Kidney epithelial cell (primary cell): ENCODE data around the gene BCAS3. TPM values are rescaled to one million over a fixed set of nuclear protein-coding genes. Genes with fewer than 3 reads are reported as not detected.

Source experiments
- DNase-seq: peaks from one replicate; pipeline ENCODE4 v3.0.0-alpha.2; 2010; ENCODE audit warnings: low read depth
- H3K27me3 ChIP-seq: 2 replicates; pipeline ENCODE4 v1.6.0; 2011; ENCODE audit warnings: low read length; ENCODE audit not compliant: control insufficient read depth, insufficient read depth
- H3K36me3 ChIP-seq: 2 replicates; pipeline ENCODE4 v1.5.1; 2011; ENCODE audit warnings: low read length; ENCODE audit not compliant: control insufficient read depth, insufficient read depth
- H3K4me3 ChIP-seq: 2 replicates; pipeline ENCODE4 v1.5.1; 2011; ENCODE audit warnings: low read depth, mild to moderate bottlenecking, control low read depth, low read length
- CTCF ChIP-seq: IDR thresholded peaks from 2 replicates; pipeline ENCODE4 v1.5.1; 2011; ENCODE audit warnings: mild to moderate bottlenecking, moderate library complexity, low read length, control low read depth, inconsistent platforms; ENCODE audit not compliant: insufficient read depth, poor library complexity, severe bottlenecking
- total RNA-seq: library from RNA; depleted of rRNA; stranded (reverse); fragments of >200 nt; gene quantifications from 2 replicates; pipeline ENCODE4 v1.2.3, GENCODE V29; 2015

Gene BCAS3
- total RNA-seq, 1 donor from 2014 or later: 26.7 TPM

- no peak for DNase-seq
- Histone ChIP-seq H3K27me3 (no peaks in the 10 kb centered on the region), H3K4me3 (no peak overlapping the region), H3K36me3 (no peaks in the 10 kb centered on the region)
- TF ChIP-seq CTCF: no peak
These were observed 409.4 kb downstream of the BCAS3 start for GRCh38 chr17:61087024-61087423.

GRCh38 chr17:61088556-61088955 lies 410.9 kb downstream of the BCAS3 start:
- Histone ChIP-seq H3K27me3 (no peaks in the 10 kb centered on the region), H3K36me3 (no peaks in the 10 kb centered on the region), H3K4me3 (no peak overlapping the region)
- no peak for TF ChIP-seq CTCF
- DNase-seq: no peak

DNA sequence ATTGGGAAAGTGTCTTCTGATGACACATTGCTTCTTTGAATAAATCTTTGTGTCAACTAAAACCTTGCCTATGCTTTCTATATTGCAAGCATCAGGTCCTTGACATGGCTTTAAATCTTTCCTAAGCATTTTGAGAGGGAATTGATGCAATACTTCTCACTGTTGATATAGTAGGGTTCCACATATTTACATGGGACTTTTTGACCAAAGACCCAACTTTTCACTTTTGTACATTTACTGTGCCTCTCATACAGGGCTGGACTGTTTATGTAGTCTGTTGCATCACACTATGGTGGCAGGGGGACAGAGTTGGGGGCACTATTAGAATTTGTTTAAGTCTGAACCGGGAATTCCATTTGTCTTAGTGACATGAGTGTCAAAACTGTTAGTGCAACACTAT lies 413.4 kb downstream of the BCAS3 start:
- H3K4me3 ChIP-seq: no peak overlapping the region
- H3K27me3 ChIP-seq: no peaks in the 10 kb centered on the region
- DNase-seq: no peak
- H3K36me3 ChIP-seq: no peaks in the 10 kb centered on the region
- no peak for TF ChIP-seq CTCF

- TF ChIP-seq CTCF: no peak
- Histone ChIP-seq H3K4me3 (no peak overlapping the region), H3K36me3 (no peaks in the 10 kb centered on the region), H3K27me3 (no peaks in the 10 kb centered on the region)
- DNase-seq: no peak
These were observed 420.1 kb downstream of the BCAS3 start for GRCh38 chr17:61097781-61098180.

DNA sequence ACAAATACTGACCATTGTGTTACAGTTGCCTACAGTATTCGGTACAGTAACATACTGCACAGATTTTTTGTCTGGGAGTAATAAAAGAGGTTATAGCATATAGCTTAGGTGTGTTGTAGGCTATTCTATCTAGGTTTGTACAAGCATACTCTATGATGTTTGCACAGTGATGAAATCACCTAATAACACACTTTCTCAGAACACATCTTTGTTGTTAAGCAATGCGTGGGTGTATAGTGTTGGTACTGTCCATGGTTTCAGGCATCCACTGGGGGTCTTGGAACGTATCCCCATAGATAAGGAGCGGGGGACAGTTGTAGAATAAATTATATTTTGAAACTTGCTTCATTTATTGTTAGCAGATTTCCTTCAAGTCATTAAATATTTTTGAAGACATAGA lies 428.7 kb downstream of the BCAS3 start:
- H3K27me3 ChIP-seq: no peaks in the 10 kb centered on the region

DNA sequence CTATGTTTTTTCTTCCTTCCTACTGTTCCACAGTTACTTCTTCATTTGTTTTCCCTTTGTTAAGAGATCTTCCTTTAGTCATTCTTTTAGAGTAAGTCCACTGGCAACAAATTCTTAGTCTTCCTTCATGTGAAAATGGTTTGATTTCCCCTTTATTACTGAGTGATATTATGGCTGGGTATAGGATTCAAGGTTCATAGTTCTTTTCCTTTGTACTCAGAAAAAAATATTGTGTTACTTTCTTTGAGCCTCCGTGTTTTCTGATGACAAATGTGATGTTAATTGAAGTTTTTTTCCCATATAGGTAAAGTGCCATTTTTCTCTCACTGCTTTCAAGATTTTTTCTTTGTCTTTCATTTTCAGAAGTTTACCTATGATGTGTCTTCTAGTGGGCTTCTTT lies 438.9 kb downstream of the BCAS3 start:
- Histone ChIP-seq H3K4me3 (no peak overlapping the region), H3K27me3 (no peaks in the 10 kb centered on the region), H3K36me3 (no peaks in the 10 kb centered on the region)
- no peak for DNase-seq
- no peak for TF ChIP-seq CTCF

More for the DNA sequence above, 428.7 kb downstream of the BCAS3 start:
- DNase-seq: no peak
- no peak overlapping the region for H3K4me3 ChIP-seq
- H3K36me3 ChIP-seq: no peaks in the 10 kb centered on the region
- TF ChIP-seq CTCF: no peak
